Panc1 (cell line): ENCODE data around the gene CCDC174. TPM values are rescaled to one million over a fixed set of nuclear protein-coding genes. Genes with fewer than 3 reads are reported as not detected.

Experiments used
- ATAC-seq: fragments of 200-7000 bp; cut with Tn5 transposase; 2 replicates; pipeline ENCODE4 v1.9.1; 2020; ENCODE audit warnings: mild to moderate bottlenecking, moderate library complexity
- BruUV-seq: library from RNA; stranded (reverse); fragments of 400-500 nt; replicated peaks from 2 replicates; lab custom pipeline; 2021; lab: Mats Ljungman, UMichigan
- CTCF ChIA-PET: fragments of 300-600 bp; sonication (Branson Sonifier 250); formaldehyde crosslinking; loops from one replicate; lab custom pipeline; 2022; ENCODE audit warnings: antibody characterized with exemption; lab: Charles Lee
- POLR2A ChIA-PET: fragments of 300-600 bp; sonication (Branson Sonifier 250); formaldehyde crosslinking; loops from one replicate; lab custom pipeline; 2022; ENCODE audit warnings: antibody characterized with exemption; lab: Charles Lee
- DNase-seq: peaks from one replicate; pipeline ENCODE4 v3.0.0-alpha.2; 2010; ENCODE audit warnings: low read depth, low spot score
- H3K27ac ChIP-seq: 2 replicates; pipeline ENCODE4 v1.5.1; 2011; ENCODE audit warnings: mild to moderate bottlenecking, low read length, inconsistent platforms
- H3K27me3 ChIP-seq: fragments of 200-500 bp; sonication (Bioruptor generic); 2 replicates; pipeline ENCODE4 v1.6.0; 2014; ENCODE audit warnings: low read length, inconsistent platforms; ENCODE audit not compliant: control insufficient read depth, insufficient read depth
- H3K36me3 ChIP-seq: fragments of 200-500 bp; sonication (Bioruptor generic); 2 replicates; pipeline ENCODE4 v1.5.1; 2014; ENCODE audit warnings: inconsistent platforms, mild to moderate bottlenecking, low read length, moderate library complexity; ENCODE audit not compliant: control insufficient read depth, insufficient read depth
- H3K4me1 ChIP-seq: 2 replicates; pipeline ENCODE4 v1.5.1; 2011; ENCODE audit warnings: inconsistent platforms, mild to moderate bottlenecking, low read length, moderate library complexity; ENCODE audit not compliant: control insufficient read depth, insufficient read depth
- H3K4me3 ChIP-seq, 2 experiments: 2 replicates each; pipeline ENCODE4 v1.5.1; 2011 to 2012; ENCODE audit warnings: low read depth in 2 of 2, low read length in 2 of 2, mild to moderate bottlenecking in 2 of 2, inconsistent platforms in 1 of 2, moderate library complexity in 1 of 2
- H3K9me3 ChIP-seq: fragments of 200-500 bp; sonication (Bioruptor generic); 2 replicates; pipeline ENCODE4 v1.5.1; 2014; ENCODE audit warnings: low read depth, mild to moderate bottlenecking, inconsistent platforms, low read length, moderate library complexity; ENCODE audit not compliant: control insufficient read depth, insufficient read depth
- CTCF ChIP-seq: fragments of 450-650 bp; IDR thresholded peaks from 2 replicates; pipeline ENCODE4 v1.5.1; 2017; ENCODE audit warnings: mild to moderate bottlenecking
- POLR2AphosphoS5 ChIP-seq: IDR thresholded peaks from 2 replicates; pipeline ENCODE4 v1.6.1; 2012; ENCODE audit warnings: mild to moderate bottlenecking, low read depth, low read length, moderate library complexity
- REST ChIP-seq, 2 experiments: IDR thresholded peaks; 2 replicates each; pipeline ENCODE4 v1.6.1; 2011 to 2012; ENCODE audit warnings: low read depth in 2 of 2, control low read depth in 1 of 2, low read length in 1 of 2, mild to moderate bottlenecking in 1 of 2, moderate library complexity in 1 of 2; ENCODE audit not compliant: insufficient read depth in 1 of 2
- SIN3A ChIP-seq: IDR thresholded peaks from 2 replicates; pipeline ENCODE4 v1.6.1; 2012; ENCODE audit warnings: low read depth, mild to moderate bottlenecking, low read length, moderate library complexity, borderline replicate concordance; ENCODE audit not compliant: insufficient read depth
- TCF7L2 ChIP-seq: IDR thresholded peaks from 2 replicates; pipeline ENCODE4 v1.6.1; 2011; ENCODE audit warnings: mild to moderate bottlenecking, low read depth, low read length, inconsistent platforms
- in situ Hi-C: cut with HindIII; loops from 2 replicates; pipeline ENCODE4 v1.10.0; 2016; ENCODE audit warnings: low sequenced_read_pairs, low pct_unique_long_range_greater_than_20kb
- intact Hi-C: fragments of 100-400 bp; cut with micrococcal nuclease; formaldehyde crosslinking; loops from one replicate; pipeline ENCODE4 v1.10.0; 2022; ENCODE audit not compliant: unreplicated experiment
- total RNA-seq: library from RNA; stranded (reverse); gene quantifications from one replicate; pipeline ENCODE4 v1.2.1, GENCODE V29; 2021; ENCODE audit not compliant: unreplicated experiment

CCDC174 gene
- total RNA-seq, 1 experiment from 2014 or later: 10.6 TPM

GRCh38 chr3:14706096-14706495 lies 54.5 kb downstream of the CCDC174 start:
- H3K27ac ChIP-seq: no peak overlapping the region
- intact Hi-C loops (no loop called here), in situ Hi-C loops (no loop called here)
- H3K36me3 ChIP-seq: no peaks in the 10 kb centered on the region
- no peaks in the 10 kb centered on the region for H3K27me3 ChIP-seq
- no TSS peak for BruUV-seq
- ATAC-seq (no peak), DNase-seq (no peak)
- H3K4me1 ChIP-seq: no peaks in the 10 kb centered on the region
- TF ChIP-seq TCF7L2 (no peak), POLR2AphosphoS5 (no peak), CTCF (no peak), SIN3A (no peak), REST (IDR thresholded peaks at IDR 0.05; ENCODE audit: insufficient read depth in 1 of 2, low read depth in 2 of 2, low read length in 1 of 2) (no peak)
- ChIA-PET CTCF (no interaction called here), POLR2A (no interaction called here)
- no peaks in the 10 kb centered on the region for H3K9me3 ChIP-seq
- no peak overlapping the region for H3K4me3 ChIP-seq

- intact Hi-C loops: no loop called here
- ChIA-PET CTCF (no interaction called here), POLR2A (no interaction called here)
- Histone ChIP-seq H3K4me3 (no peak overlapping the region), H3K36me3 (no peaks in the 10 kb centered on the region), H3K9me3 (no peaks in the 10 kb centered on the region), H3K27ac (no peak overlapping the region), H3K27me3 (no peaks in the 10 kb centered on the region; the same call in 1 of the 2 replicates), H3K4me1 (no peaks in the 10 kb centered on the region)
- no TSS peak for BruUV-seq
- TF ChIP-seq SIN3A (no peak), CTCF (no peak), POLR2AphosphoS5 (no peak)
- ATAC-seq (no peak), DNase-seq (no peak)
- in situ Hi-C loops: no loop called here
These were observed 65.0 kb downstream of the CCDC174 start for GRCh38 chr3:14716591-14716990.
